A673 (cell line): ENCODE data around the gene KRT8. TPM values are rescaled to one million over a fixed set of nuclear protein-coding genes. Genes with fewer than 3 reads are reported as not detected.
A peak's percentile ranks its signal among the peaks of the same experiment; 100 is the strongest.

Source experiments
- BruUV-seq: library from RNA; stranded (reverse); fragments of 400-500 nt; replicated peaks from 2 replicates; lab custom pipeline; 2021; lab: Mats Ljungman, UMichigan
- CTCF ChIA-PET: fragments of 300-600 bp; sonication (Branson Sonifier 250); formaldehyde crosslinking; loops from one replicate; lab custom pipeline; 2022; ENCODE audit warnings: antibody characterized with exemption; lab: Charles Lee
- POLR2A ChIA-PET: fragments of 300-600 bp; sonication (Branson Sonifier 250); formaldehyde crosslinking; loops from one replicate; lab custom pipeline; 2022; ENCODE audit warnings: antibody characterized with exemption; ENCODE audit not compliant: low non-redundant PET; lab: Charles Lee
- DNase-seq: peaks from one replicate; pipeline ENCODE4 v3.0.0-alpha.2; 2015; ENCODE audit warnings: low spot score
- H3K27ac ChIP-seq: fragments of 200-600 bp; sonication (generic); 2 replicates; pipeline ENCODE4 v1.5.1; 2016; ENCODE audit warnings: mixed run types, low read depth, mild to moderate bottlenecking, mixed read lengths, antibody characterized with exemption, low read length; ENCODE audit not compliant: poor library complexity, severe bottlenecking
- H3K27me3 ChIP-seq: fragments of 200-600 bp; sonication (generic); replicated peaks from 2 replicates; pipeline ENCODE4 v1.6.1; 2017; ENCODE audit warnings: mixed run types, low read depth, mild to moderate bottlenecking, mixed read lengths, antibody characterized with exemption, low read length; ENCODE audit not compliant: insufficient read depth, poor library complexity
- H3K36me3 ChIP-seq: fragments of 200-600 bp; sonication (generic); 2 replicates; pipeline ENCODE4 v1.6.1; 2016; ENCODE audit warnings: mixed run types, mild to moderate bottlenecking, mixed read lengths, antibody characterized with exemption, low read length; ENCODE audit not compliant: insufficient read depth, poor library complexity, severe bottlenecking
- H3K4me1 ChIP-seq: fragments of 200-600 bp; sonication (generic); 2 replicates; pipeline ENCODE4 v1.6.1; 2017; ENCODE audit warnings: mixed run types, mild to moderate bottlenecking, mixed read lengths, antibody characterized with exemption, low read length; ENCODE audit not compliant: insufficient read depth, poor library complexity, severe bottlenecking
- H3K4me3 ChIP-seq: fragments of 200-600 bp; sonication (generic); 2 replicates; pipeline ENCODE4 v1.5.1; 2016; ENCODE audit warnings: low read depth, mixed run types, mild to moderate bottlenecking, mixed read lengths, low read length; ENCODE audit not compliant: poor library complexity, severe bottlenecking
- H3K9me3 ChIP-seq: fragments of 200-600 bp; sonication (generic); 2 replicates; pipeline ENCODE4 v1.6.1; 2016; ENCODE audit warnings: mixed run types, low read depth, mild to moderate bottlenecking, mixed read lengths, antibody characterized with exemption, low read length; ENCODE audit not compliant: poor library complexity, severe bottlenecking
- EZH2 ChIP-seq: fragments of 200-600 bp; sonication (generic); IDR thresholded peaks from 2 replicates; pipeline ENCODE4 v1.6.1; 2017; ENCODE audit warnings: borderline replicate concordance, low read depth, mild to moderate bottlenecking, mixed read lengths, antibody characterized with exemption, low read length; ENCODE audit not compliant: poor library complexity, severe bottlenecking
- intact Hi-C: fragments of 100-400 bp; cut with micrococcal nuclease; formaldehyde crosslinking; loops from one replicate; pipeline ENCODE4 v1.10.0; 2022; ENCODE audit not compliant: unreplicated experiment
- total RNA-seq: library from RNA; stranded (reverse); gene quantifications from 2 replicates; pipeline ENCODE4 v1.2.3, GENCODE V29; 2021
- TF ChIP-seq, protein P1 (sequence below): fragments of 300-800, 200-600 bp; sonication (generic); conservative IDR thresholded peaks from 2 replicates; pipeline ENCODE4 v1.5.1; 2017; ENCODE audit warnings: low read depth, mild to moderate bottlenecking, antibody characterized with exemption, low read length, moderate library complexity, mixed read lengths

Gene KRT8
- total RNA-seq, 1 experiment from 2014 or later, result 15.4 TPM

DNA sequence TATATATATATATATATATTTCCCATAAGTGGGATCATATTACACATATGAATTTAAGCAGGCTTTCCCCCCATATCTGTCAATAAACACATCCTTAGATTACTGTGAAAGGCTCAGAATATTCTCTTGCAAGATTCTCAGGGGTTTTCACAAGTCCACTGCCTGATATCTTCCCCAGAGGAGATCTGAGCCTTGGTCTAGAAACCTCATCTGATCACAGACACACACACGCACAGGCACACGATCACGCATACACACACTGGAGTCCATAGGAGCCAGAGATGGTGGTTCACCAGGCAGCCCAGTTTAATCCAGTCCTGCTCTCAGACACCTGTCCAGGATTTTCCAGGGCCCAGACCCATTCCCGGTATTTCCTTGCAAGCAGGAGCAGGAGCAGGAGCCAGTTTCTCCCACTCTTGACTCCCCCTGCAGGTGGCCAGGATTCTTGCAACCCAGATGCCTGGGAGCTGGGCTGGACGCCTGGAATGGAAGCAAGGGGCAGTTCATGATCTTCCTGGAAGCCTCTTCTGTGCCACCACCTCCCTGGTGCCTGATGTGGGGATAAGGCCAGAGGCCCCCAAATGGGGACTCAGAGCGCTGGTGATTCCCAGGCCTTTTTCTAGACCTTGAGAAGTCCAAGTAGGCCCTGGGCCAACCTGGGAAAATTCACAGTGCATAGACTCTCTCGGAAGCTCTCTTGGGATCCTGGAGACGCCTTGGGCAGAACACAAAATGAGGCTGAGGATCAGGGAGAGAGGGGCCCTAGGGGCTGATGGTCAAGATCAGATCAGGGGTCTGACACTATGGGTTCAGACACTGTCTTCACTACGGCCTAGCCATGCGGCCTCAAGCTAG is 39.6 kb downstream of the KRT8 start:
- no peaks in the 10 kb centered on the region for H3K9me3 ChIP-seq
- peaks cover 19% of the 10 kb centered on the region for H3K4me1 ChIP-seq
- peak; percentile 77 for DNase-seq
- BruUV-seq, result no TSS peak
- no peaks in the 10 kb centered on the region for H3K27me3 ChIP-seq
- intact Hi-C loops, result loop anchor here (1.0 kb wide), 1 partner anchor 282 kb away; no protein-coding TSS in a partner anchor
- CTCF ChIA-PET, result interaction anchor here (0.6 to 1.5 kb wide), 10 partner anchors 9 to 473 kb away, joined by 3 to 7 read pairs (median 6); partner anchors contain the start of gene EIF4B
- H3K4me3 ChIP-seq, result no peak overlapping the region
- no peak overlapping the region for H3K27ac ChIP-seq
- POLR2A ChIA-PET, result no interaction called here
- no peaks in the 10 kb centered on the region for H3K36me3 ChIP-seq
- TF ChIP-seq, protein P1, sequence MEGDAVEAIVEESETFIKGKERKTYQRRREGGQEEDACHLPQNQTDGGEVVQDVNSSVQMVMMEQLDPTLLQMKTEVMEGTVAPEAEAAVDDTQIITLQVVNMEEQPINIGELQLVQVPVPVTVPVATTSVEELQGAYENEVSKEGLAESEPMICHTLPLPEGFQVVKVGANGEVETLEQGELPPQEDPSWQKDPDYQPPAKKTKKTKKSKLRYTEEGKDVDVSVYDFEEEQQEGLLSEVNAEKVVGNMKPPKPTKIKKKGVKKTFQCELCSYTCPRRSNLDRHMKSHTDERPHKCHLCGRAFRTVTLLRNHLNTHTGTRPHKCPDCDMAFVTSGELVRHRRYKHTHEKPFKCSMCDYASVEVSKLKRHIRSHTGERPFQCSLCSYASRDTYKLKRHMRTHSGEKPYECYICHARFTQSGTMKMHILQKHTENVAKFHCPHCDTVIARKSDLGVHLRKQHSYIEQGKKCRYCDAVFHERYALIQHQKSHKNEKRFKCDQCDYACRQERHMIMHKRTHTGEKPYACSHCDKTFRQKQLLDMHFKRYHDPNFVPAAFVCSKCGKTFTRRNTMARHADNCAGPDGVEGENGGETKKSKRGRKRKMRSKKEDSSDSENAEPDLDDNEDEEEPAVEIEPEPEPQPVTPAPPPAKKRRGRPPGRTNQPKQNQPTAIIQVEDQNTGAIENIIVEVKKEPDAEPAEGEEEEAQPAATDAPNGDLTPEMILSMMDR, result peak; percentile 92
- TF ChIP-seq EZH2, result no peak

DNA sequence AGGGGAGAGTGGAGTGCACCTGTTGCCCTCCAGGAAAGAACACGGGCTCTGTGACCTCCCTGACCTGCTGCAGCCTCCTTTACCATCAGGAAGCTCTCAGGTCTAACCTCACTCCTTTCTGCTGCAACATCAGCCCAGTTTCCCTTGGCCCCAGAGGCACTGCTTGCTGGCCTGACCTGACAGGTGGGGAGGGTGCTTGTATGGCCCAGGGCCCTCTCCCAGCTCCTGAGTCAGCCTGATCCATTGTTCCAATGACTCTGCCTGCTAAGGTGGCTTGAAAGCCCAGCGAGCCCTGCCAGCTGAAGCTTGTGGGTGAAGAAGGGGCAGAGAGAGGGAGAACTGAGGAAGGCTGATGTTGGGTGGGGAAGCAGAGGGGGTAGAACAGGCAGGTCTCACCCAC is 42.9 kb downstream of the KRT8 start:
- Histone ChIP-seq H3K36me3 (no peaks in the 10 kb centered on the region), H3K27ac (no peak overlapping the region), H3K4me3 (no peak overlapping the region), H3K27me3 (no peaks in the 10 kb centered on the region), H3K4me1 (no peaks in the 10 kb centered on the region), H3K9me3 (no peaks in the 10 kb centered on the region)
- DNase-seq, result no peak
- intact Hi-C loops, result no loop called here
- BruUV-seq, result no TSS peak
- ChIA-PET CTCF (no interaction called here), POLR2A (no interaction called here)
- TF ChIP-seq, protein P1, result no peak
- no peak for TF ChIP-seq EZH2

DNA sequence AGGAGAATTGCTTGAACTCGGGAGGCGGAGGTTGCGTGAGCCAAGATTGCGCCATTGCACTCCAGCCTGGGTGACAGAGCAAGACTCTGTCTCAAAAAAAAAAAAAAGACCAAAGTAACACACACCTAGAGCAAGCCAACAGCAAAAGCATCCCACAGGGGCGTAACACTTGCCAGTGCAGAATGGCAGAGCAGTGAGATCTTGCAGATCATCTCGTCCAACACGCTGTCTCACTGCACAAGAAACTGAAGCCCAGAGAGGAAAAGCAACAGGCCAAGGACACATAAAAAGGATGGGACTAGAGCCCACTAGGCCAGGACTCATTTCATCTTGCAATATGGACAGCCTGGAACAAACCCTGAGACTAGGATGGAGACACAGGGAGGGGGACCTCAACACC is 43.4 kb downstream of the KRT8 start:
- no peak for DNase-seq
- intact Hi-C loops, result no loop called here
- no peaks in the 10 kb centered on the region for H3K9me3 ChIP-seq
- no peaks in the 10 kb centered on the region for H3K4me1 ChIP-seq
- H3K4me3 ChIP-seq, result no peak overlapping the region
- no TSS peak for BruUV-seq
- no peak overlapping the region for H3K27ac ChIP-seq
- H3K27me3 ChIP-seq, result no peaks in the 10 kb centered on the region
- POLR2A ChIA-PET, result no interaction called here
- TF ChIP-seq, protein P1, result no peak
- no peak for TF ChIP-seq EZH2
- CTCF ChIA-PET, result no interaction called here
- H3K36me3 ChIP-seq, result no peaks in the 10 kb centered on the region
